ENCODE data around the gene C1QTNF7.

DNA sequence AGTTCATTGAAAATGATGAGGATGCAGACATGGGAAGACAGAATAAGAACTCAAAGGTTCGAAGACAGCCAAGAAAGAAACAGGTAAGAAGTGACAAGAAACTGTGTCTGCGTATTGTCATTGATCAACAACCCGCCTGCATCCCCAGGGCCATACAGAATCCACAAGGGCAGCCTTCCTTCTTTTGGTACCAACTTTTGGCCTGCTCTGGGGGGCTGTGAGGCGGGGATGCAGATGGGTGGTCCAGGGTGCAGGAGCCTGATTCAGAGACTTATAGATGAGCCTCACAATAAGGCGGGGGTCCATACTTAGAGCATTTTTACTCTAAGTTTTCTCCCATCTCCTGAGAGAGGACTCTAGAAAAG lies 50.9 kb downstream of the C1QTNF7 start:
- TF ChIP-seq POLR2A (IDR thresholded peaks at IDR 0.05), result no peak
- TF ChIP-seq, protein P1, sequence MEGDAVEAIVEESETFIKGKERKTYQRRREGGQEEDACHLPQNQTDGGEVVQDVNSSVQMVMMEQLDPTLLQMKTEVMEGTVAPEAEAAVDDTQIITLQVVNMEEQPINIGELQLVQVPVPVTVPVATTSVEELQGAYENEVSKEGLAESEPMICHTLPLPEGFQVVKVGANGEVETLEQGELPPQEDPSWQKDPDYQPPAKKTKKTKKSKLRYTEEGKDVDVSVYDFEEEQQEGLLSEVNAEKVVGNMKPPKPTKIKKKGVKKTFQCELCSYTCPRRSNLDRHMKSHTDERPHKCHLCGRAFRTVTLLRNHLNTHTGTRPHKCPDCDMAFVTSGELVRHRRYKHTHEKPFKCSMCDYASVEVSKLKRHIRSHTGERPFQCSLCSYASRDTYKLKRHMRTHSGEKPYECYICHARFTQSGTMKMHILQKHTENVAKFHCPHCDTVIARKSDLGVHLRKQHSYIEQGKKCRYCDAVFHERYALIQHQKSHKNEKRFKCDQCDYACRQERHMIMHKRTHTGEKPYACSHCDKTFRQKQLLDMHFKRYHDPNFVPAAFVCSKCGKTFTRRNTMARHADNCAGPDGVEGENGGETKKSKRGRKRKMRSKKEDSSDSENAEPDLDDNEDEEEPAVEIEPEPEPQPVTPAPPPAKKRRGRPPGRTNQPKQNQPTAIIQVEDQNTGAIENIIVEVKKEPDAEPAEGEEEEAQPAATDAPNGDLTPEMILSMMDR (IDR thresholded peaks at IDR 0.05), result no peak
